Renal pelvis (tissue), 12 donors: Measurements from ENCODE around the gene ZNF445. TPM values are rescaled to one million over a fixed set of nuclear protein-coding genes. Genes with fewer than 3 reads are reported as not detected.
A peak's percentile ranks its signal among the peaks of the same experiment; 100 is the strongest.
"Not testable (repeated sequence)": the region's sequence is repeated elsewhere in the genome, so short reads cannot be mapped to it uniquely, and the experiment has no call there.

Source experiments
- DNase-seq: peaks from one replicate; pipeline ENCODE4 v3.0.0-alpha.2; 2013
- long read RNA-seq, 16 experiments: transcript quantifications; one replicate each; lab custom pipeline, GENCODE V29; 2026
- polyA plus RNA-seq, 3 donors: library from polyadenylated mRNA; unstranded; fragments of 120-200 nt; gene quantifications; one replicate each; pipeline ENCODE4 v1.2.1, GENCODE V29; 2013; ENCODE audit not compliant: insufficient read length in 3 of 3

The ZNF445 gene
- 10 to 100 TPM; 18.4 to 31.8 (median 29.3) TPM for polyA plus RNA-seq
- long read RNA-seq, donor 1, full-length matches to known transcripts, result 3 of 3 reads
- long read RNA-seq, donor 1, partial matches to known transcripts, result 0 of 3 reads
- long read RNA-seq, donor 1, other reads (novel, unspliced or antisense), result 0 of 3 reads
- long read RNA-seq, donor 2, result 0 reads
- long read RNA-seq, donor 3, result 0 reads
- long read RNA-seq, donor 4, full-length matches to known transcripts, result 1 of 1 reads
- long read RNA-seq, donor 4, partial matches to known transcripts, result 0 of 1 reads
- long read RNA-seq, donor 4, other reads (novel, unspliced or antisense), result 0 of 1 reads
- long read RNA-seq, donor 5, full-length matches to known transcripts, result 1 of 1 reads
- long read RNA-seq, donor 5, partial matches to known transcripts, result 0 of 1 reads
- long read RNA-seq, donor 5, other reads (novel, unspliced or antisense), result 0 of 1 reads
- long read RNA-seq, donor 6, full-length matches to known transcripts, result 1 of 1 reads
- long read RNA-seq, donor 6, partial matches to known transcripts, result 0 of 1 reads
- long read RNA-seq, donor 6, other reads (novel, unspliced or antisense), result 0 of 1 reads
- long read RNA-seq, donor 7, full-length matches to known transcripts, result 6 of 6 reads
- long read RNA-seq, donor 7, partial matches to known transcripts, result 0 of 6 reads
- long read RNA-seq, donor 7, other reads (novel, unspliced or antisense), result 0 of 6 reads
- long read RNA-seq, donor 8, full-length matches to known transcripts, result 3 of 3 reads
- long read RNA-seq, donor 8, partial matches to known transcripts, result 0 of 3 reads
- long read RNA-seq, donor 8, other reads (novel, unspliced or antisense), result 0 of 3 reads
- long read RNA-seq, donor 9, full-length matches to known transcripts, result 2 of 15 reads
- long read RNA-seq, donor 9, partial matches to known transcripts, result 13 of 15 reads
- long read RNA-seq, donor 9, other reads (novel, unspliced or antisense), result 0 of 15 reads
- long read RNA-seq, donor 10, partial matches to known transcripts, result 13 of 13 reads
- long read RNA-seq, donor 10, other reads (novel, unspliced or antisense), result 0 of 13 reads
- long read RNA-seq, donor 11, full-length matches to known transcripts, result 2 of 2 reads
- long read RNA-seq, donor 11, partial matches to known transcripts, result 0 of 2 reads
- long read RNA-seq, donor 11, other reads (novel, unspliced or antisense), result 0 of 2 reads
- long read RNA-seq, donor 12, full-length matches to known transcripts, result 3 of 3 reads
- long read RNA-seq, donor 12, partial matches to known transcripts, result 0 of 3 reads
- long read RNA-seq, donor 12, other reads (novel, unspliced or antisense), result 0 of 3 reads
- long read RNA-seq, donor 13, result 0 reads
- long read RNA-seq, donor 14, result 0 reads
- long read RNA-seq, donor 15, full-length matches to known transcripts, result 1 of 1 reads
- long read RNA-seq, donor 15, partial matches to known transcripts, result 0 of 1 reads
- long read RNA-seq, donor 15, other reads (novel, unspliced or antisense), result 0 of 1 reads
- long read RNA-seq, donor 16, full-length matches to known transcripts, result 1 of 1 reads
- long read RNA-seq, donor 16, partial matches to known transcripts, result 0 of 1 reads
- long read RNA-seq, donor 16, other reads (novel, unspliced or antisense), result 0 of 1 reads

GRCh38 chr3:44477312-44478030 is at the start of gene ZNF445:
Gene ZNF445 (minus strand): TSS chr3:44477670. CDS start chr3:44455549, 22,121 bp downstream.
- peak; percentile 79 for DNase-seq

GRCh38 chr3:44525060-44525459 is 47.6 kb upstream of the ZNF445 start:
- no peak for DNase-seq

- no peak for DNase-seq
These were observed 45.0 kb upstream of the ZNF445 start for GRCh38 chr3:44522494-44522933.

GRCh38 chr3:44521721-44522120 is 44.3 kb upstream of the ZNF445 start:
- DNase-seq, result no peak

GRCh38 chr3:44518782-44519156 is 41.3 kb upstream of the ZNF445 start:
- DNase-seq, result no peak

GRCh38 chr3:44516230-44516629 is 38.8 kb upstream of the ZNF445 start:
- DNase-seq, result no peak

- DNase-seq, result no peak
These were observed 36.0 kb upstream of the ZNF445 start for GRCh38 chr3:44513513-44513912.

GRCh38 chr3:44511238-44511566 is 33.7 kb upstream of the ZNF445 start:
- DNase-seq, result peak; percentile 7

- peak; percentile 14 for DNase-seq
These were observed 32.5 kb upstream of the ZNF445 start for GRCh38 chr3:44510000-44510368.

GRCh38 chr3:44509393-44509921 is 32.0 kb upstream of the ZNF445 start:
- peak; percentile 2 for DNase-seq

GRCh38 chr3:44506961-44507360 is 29.5 kb upstream of the ZNF445 start:
- DNase-seq, result no peak

GRCh38 chr3:44506556-44506955 is 29.1 kb upstream of the ZNF445 start:
- no peak for DNase-seq

- DNase-seq, result no peak
These were observed 27.1 kb upstream of the ZNF445 start for GRCh38 chr3:44504566-44504965.

- DNase-seq, result not testable (repeated sequence)
These were observed 25.7 kb upstream of the ZNF445 start for GRCh38 chr3:44503178-44503577.

- no peak for DNase-seq
These were observed 24.5 kb upstream of the ZNF445 start for GRCh38 chr3:44501971-44502370.

- not testable (repeated sequence) for DNase-seq
These were observed 22.4 kb upstream of the ZNF445 start for GRCh38 chr3:44499899-44500168.

- no peak for DNase-seq
These were observed 21.9 kb upstream of the ZNF445 start for GRCh38 chr3:44499149-44499898.

GRCh38 chr3:44495636-44496415 is 18.4 kb upstream of the ZNF445 start:
- DNase-seq, result no peak

GRCh38 chr3:44492496-44492895 is 15.0 kb upstream of the ZNF445 start:
- no peak for DNase-seq
